ENCODE results near the gene ALS2CL. TPM values are rescaled to one million over a fixed set of nuclear protein-coding genes. Genes with fewer than 3 reads are reported as not detected.
"Not testable (repeated sequence)": the region's sequence is repeated elsewhere in the genome, so short reads cannot be mapped to it uniquely, and the experiment has no call there.

The ALS2CL gene, protein sequence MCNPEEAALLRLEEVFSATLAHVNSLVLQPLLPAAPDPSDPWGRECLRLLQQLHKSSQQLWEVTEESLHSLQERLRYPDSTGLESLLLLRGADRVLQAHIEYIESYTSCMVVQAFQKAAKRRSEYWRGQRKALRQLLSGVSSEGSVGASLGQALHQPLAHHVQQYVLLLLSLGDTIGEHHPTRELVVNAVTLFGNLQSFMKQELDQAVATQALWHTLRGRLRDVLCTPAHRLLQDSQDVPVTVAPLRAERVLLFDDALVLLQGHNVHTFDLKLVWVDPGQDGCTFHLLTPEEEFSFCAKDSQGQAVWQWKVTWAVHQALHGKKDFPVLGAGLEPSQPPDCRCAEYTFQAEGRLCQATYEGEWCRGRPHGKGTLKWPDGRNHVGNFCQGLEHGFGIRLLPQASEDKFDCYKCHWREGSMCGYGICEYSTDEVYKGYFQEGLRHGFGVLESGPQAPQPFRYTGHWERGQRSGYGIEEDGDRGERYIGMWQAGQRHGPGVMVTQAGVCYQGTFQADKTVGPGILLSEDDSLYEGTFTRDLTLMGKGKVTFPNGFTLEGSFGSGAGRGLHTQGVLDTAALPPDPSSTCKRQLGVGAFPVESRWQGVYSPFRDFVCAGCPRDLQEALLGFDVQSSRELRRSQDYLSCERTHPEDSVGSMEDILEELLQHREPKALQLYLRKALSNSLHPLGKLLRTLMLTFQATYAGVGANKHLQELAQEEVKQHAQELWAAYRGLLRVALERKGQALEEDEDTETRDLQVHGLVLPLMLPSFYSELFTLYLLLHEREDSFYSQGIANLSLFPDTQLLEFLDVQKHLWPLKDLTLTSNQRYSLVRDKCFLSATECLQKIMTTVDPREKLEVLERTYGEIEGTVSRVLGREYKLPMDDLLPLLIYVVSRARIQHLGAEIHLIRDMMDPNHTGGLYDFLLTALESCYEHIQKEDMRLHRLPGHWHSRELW
- polyA plus RNA-seq (ENCODE audit: insufficient read length) = 6.3 TPM

DNA sequence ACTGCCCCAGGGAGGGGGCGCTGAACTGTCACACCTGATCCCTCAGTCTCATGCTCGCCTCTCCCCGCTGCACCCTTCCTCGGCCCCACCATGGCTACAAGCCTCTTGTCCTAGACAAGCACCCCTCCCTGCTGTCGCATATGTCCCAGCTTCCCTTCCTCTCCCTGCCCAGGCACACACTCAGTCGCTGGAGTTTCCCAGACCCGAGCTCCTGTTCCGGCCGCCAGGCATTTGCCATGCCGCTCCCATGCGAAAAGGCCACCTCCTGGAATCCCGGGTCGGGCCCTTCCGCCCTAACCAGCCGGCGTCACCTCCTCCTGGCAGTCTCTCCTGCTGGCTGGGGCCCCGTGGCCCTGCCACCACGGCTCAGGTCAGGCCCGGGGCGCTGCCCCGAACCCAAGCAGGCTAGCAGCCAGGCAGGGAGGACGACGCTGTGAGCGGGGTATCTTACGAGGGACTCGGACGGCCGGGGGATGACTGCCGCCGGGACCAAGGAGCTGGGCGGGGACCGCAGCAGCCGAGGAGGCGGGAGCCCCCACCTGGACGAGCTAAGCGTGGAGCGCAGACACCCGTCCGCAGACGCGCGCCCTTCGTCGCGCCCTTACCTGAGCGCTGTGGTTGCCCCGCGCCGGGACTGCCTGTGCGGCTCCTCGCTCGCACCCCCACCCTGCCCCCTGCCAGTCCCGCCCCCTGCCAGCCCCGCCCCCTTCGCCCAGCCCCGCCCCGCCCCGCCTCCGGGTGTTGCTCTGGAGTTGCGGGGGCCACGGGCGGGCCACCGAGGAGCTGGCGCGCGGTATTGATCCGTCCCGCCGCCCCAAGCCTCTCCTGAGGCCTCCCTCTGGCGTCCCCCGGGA, at the start of gene ALS2CL:
Gene ALS2CL (minus strand): TSS at position 642 of the 854 bp plus-strand sequence. CDS start 4,239 bp downstream, outside the sequence.
- no peak for DNase-seq

DNA sequence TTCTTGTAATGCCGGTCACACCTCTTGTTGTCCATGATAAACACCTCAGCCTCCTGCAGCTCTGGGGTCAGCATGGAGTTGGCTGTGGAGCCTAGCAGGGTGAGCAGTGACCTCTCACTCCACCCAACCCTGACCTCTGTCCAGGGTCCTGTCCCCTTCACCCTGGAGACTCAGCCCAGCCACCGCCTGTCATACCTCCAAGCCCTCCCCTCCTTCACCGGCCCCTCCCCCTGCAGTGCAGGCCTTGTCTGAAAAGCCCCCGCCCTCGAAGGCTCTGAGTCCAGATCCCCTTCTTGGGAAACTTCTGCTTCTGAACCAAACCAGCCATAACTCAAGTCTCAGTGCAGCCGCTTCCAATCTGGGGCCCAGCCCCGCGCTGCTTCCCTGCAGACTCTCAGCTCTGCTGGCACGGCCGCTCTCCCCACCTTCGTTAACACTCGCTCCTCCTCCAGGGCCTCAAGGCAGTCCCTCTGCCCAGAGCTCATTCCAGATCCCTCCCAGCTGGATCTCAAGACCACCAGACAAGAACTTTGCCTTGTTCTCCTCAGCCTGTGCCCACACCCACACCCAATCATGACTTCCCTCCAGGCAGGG, 49.6 kb upstream of the ALS2CL start:
- no peak for DNase-seq

DNA sequence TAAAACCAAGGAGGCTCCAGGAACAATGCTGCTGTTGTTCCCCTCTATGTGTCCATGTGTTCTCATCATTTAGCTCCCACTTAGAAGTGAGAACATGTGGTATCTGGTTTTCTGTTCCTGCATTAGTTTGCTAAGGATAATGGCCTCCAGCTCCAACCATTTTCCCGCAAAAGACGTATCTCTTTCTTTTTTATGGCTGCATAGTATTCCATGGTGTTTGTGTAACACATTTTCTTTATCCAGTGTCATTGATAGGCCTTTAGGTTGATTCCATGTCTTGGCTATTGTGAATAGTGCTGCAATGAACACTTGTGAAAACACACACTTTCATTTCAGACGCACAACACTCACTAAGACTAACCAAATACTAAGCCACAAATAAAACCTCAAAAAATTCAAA, 46.1 kb upstream of the ALS2CL start:
- not testable (repeated sequence) for DNase-seq

DNA sequence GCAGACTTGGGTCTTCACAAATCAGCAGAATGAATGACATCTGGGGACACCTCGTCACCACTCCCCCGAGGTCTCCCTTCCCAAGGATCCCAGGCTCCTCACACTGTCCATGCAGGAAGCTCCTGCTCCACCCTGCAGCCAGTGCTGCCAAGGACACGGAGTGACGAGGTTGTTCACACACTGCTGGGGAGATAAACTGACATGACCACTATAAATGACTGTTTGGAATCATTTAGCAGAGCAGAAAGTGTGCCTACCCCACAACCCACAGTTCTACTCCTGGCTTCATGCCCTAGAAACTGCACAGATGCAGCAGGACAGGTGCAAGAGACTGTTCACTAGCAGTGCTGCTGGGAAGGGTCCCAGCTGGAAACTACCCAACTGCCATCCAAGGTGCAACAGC, 43.9 kb upstream of the ALS2CL start:
- no peak for DNase-seq

DNA sequence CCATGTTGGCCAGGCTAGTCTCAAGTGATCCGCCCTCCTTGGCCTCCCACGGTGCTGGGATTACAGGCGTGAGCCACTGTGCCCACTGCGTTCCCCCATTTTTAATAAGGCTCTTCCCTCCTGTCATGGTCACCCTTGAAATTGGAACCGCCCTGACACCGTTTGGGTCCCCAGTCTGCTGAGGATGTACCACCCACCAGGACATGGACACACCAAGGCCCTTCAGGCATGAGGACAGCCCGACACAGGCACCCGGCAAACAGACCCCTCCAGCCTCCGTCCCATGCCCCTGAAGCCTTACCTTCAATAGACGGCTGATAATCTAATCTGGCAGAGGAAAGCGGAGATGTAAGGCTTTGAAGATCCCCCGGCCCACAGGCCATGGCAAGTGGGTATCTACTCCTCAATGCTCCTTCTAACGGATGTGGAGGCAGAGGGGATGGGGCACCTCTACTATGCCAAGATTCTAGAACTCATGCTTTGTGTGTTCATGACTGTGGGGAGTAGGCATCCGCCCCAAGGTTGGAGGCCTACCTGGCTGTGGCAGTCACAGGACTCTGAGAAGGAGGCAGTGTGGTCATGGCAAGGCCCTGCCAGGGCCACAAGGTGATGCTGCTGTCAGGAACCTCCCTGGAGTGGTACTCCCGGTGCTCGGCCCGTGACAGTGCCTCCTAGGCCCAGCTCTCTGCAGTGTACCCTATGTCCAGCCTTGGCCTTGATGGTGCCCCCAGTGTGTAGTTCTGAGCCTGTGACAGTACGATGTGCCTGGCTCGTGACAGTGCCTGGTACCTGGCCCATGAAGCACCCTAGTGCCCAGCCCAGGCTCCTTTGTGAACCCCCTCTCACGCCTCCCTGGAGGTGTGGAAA, 42.8 kb upstream of the ALS2CL start:
- DNase-seq = no peak

DNA sequence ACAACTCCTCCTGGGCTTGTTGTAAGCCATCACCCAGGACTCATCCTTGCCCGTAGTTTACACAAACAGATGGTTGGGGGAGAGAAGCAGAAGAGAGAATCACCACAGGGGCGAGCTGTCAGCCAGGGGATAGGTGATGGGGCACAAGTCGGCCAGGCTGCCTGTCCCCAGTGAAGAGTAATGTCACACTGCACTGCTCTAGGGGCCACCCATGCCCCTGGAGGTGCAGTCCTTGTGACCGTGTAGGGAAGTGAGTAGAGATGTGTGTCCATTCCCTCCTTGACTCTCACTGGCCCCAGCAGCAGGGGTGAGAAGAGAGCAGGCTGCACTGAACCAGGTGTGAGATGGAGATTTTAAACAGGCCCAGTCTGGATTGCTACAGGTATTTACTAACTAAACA, 41.3 kb upstream of the ALS2CL start:
- no peak for DNase-seq

DNA sequence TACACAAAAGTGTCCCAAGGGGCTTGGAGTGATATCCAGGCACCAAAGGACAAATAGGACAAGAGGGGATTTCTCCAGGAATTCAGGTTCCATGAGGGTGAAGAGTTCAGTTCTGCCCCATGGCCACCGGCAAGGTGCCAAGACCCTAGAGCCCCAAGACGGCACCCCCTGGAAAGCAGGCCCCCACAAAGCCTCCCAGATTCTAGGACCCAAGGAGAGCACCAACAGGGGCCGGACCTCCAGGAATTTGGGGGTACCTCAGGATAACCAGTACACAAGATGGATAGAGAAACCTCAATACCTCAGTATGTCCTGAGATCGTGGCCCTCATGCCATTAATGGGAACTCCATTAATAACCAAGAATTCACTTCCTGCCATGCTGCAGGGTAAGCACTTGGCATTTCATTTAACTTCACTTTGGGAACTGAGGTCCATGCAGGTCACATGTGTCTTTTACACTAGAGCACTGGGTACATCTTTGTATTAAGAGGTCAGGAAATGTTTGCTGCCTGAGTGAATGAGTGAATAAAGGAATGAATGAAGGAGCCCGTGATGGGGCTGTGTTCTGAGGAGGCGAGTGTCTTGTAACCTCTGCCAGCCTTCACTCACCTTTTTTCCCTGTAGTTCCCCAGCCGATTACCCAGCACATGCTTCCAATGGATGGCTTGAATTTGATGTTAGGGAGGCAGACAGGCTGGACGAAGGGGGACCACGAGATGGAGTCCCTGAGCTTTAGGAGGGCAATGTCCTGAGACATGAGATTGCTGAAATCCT, 39.7 kb upstream of the ALS2CL start:
- DNase-seq = no peak

DNA sequence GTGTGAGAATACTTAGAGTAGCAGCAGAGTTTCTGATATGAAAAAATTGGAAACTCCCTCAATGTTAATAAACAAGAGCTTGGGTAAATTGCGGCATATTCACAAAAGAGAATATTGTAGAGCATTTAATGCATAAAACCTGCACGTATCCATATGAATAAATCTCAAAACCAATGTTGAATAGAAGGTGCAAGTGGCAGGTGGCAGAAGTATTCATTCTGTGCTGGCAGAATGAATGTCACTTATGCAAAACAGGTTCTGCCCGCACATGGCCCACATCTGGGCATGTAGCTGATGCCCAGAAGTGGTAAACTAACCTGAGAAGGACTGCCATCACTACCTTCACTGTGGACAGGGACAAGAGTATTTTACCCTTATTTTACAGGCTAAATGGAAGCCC, 38.3 kb upstream of the ALS2CL start:
- no peak for DNase-seq

DNA sequence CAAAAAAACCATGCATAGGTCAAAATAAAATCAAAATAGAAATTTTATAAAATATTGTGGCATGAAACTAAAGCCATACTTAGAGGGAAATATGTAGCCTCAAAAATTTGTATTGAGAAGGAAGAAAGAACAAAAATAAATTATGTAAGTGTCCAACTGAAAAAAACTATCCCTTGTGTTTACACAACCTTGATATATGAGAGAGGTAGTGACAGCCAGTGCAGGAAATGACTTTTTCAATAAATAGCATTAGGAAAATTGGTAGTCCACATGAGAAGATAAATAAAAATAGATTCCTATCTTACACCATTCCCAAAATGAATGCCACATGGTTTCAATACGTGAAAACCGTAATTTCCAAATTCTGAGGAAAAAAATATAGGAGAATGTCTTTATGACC, 37.3 kb upstream of the ALS2CL start:
- DNase-seq = no peak

DNA sequence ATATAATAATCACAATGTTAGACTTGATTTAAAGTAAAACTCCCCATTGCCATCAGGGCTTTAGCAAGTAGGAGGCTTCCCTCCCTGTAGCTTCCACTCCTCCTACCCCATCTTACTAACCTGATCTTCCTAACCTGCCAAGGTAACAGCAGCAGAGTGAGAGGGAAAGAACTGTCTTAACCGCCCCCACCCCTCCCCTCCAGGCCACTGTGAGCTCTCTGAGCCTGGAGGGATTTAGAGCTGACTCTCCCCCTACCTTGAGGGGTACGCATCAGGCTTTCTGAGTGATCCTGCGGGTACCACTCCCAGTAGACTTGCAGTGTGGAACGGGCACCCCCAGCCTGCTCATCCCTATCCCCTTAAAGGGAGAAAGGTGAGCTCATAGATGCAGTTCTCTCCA, 35.6 kb upstream of the ALS2CL start:
- DNase-seq = no peak

DNA sequence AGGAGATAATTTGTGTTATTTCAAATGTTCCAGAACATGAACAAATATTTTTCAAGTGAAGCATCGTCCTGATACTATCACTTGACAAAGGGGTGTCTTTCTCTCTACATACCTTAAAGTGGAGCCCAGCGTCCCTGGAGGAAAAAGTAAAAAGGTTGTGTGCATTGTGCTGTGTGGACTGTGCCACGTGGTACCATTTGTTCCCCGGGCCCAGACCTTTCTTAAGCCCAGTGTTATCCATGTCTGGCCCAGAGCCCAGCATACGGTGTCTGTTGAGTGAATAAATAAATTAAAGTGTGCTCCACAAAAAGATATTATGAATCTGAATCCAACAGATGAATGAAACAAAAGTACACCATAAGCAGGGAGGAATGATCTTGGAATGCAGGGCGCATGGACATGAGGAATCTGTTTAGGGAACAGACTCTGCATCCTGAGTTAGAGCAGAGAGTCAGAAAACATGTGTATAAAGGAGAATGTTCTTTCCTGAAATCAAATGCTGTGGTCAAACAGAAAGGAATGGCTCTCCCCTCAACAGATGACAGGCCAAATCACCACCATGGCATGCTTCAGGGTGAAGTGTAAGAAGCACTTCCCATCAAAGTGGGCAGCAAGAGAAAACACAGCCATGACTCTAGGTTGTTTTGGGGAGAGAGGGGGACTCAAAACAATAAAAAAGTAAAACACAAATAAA, 32.3 kb upstream of the ALS2CL start:
- DNase-seq = no peak

DNA sequence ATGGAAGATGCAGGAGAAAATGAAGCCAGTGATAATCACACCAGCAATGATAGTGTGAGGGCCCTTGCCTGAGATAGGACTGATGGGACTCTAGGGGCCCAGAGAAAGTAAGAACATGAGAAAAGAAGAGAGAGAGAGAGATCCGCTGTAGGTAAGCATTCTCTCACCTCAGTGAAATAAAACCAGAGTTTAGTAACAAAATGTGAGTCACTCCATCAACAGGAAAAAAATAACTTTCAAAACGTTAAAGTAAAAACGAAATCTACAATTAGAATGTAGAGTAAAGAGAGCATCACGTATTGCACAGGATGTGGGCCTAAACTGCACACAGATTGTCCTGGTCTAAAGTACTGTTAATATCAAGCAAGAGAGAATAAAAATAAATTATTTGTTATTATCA, 30.9 kb upstream of the ALS2CL start:
- DNase-seq = no peak

DNA sequence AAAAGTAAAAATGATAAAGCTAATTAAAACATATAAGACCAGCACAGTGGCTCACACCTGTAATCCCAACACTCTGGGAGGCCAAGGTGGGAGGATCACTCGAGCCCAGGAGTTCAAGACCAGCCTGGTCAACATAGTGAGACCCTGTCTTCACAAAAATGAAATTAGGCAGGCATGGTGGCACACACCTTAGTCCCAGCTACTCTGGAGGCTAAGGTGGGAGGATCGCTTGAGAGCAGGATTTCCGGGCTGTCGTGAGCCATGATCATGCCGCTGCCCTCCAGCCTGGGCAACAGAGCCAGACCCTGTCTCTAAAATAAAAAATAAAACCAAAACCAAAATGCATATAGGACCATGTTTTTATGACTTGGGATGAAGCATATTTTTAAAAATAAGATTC, 29.0 kb upstream of the ALS2CL start:
- DNase-seq = no peak

DNA sequence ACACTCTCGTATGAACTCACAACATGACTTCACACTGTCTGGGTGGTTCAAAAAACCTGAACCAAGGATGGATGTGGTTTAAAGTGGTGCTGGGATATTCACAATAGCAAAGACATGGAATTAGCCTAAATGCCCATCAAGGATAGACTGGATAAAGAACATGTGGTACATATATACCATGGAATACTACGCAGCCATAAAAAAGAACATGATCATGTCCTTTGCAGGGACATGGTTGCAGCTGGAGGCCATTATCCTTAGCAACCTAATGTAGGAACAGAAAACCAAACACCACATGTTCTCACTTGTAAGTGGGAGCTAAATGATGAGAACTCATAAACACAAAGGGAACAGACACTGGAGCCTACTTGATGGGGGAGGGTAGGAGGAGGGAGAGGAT, 27.5 kb upstream of the ALS2CL start:
- DNase-seq = no peak

DNA sequence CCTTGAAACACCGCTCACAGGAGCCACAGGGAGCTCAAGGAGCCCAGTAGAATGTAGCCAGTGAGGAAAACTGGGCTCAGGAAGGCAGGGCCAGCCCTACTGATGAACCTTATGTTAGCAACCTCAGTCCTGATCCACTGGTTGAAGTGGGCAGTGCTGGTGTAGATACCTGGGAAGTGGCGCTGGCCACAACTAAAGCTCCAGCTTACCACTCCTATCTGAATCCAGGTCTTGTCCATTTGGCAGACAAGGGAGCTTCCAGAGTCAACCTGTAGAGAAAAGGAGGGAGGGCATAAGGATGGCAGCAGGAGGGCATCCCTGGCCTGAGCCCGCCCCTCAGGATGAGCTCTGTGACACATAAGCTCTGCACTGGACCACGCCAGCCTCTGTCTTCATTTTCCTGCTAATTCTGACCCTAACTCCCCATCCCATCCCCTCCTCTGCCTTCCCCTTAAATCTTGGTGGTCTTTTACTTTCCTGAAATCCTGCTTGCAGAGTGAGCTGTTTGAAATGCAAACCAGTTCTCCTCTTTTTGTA, 26.3 kb upstream of the ALS2CL start:
- no peak for DNase-seq

DNA sequence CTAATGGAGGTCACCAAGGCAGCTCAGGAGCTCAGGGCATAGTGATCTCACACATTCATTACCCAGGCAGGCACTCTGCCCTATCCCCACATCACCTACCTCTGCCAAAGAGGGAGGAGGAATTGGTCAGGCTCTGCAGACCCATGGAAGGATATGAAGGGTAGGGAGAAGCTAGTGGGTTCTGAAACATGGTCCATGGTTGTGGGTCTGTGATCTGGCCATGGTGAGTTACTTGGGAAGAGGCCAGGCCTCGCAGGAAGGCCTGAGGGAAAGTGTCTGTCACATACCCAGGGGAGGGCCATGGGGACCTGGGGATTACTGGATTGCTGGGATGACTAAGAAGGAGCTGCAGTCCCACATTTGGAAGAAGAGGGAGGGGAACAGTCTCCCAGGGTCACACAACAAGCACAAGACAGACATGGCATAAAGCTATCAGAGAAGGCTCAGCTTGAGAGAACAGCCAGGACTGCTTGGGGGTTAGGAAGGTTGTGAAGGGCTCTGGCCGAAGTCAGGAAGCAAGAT, 25.6 kb upstream of the ALS2CL start:
- DNase-seq = no peak

DNA sequence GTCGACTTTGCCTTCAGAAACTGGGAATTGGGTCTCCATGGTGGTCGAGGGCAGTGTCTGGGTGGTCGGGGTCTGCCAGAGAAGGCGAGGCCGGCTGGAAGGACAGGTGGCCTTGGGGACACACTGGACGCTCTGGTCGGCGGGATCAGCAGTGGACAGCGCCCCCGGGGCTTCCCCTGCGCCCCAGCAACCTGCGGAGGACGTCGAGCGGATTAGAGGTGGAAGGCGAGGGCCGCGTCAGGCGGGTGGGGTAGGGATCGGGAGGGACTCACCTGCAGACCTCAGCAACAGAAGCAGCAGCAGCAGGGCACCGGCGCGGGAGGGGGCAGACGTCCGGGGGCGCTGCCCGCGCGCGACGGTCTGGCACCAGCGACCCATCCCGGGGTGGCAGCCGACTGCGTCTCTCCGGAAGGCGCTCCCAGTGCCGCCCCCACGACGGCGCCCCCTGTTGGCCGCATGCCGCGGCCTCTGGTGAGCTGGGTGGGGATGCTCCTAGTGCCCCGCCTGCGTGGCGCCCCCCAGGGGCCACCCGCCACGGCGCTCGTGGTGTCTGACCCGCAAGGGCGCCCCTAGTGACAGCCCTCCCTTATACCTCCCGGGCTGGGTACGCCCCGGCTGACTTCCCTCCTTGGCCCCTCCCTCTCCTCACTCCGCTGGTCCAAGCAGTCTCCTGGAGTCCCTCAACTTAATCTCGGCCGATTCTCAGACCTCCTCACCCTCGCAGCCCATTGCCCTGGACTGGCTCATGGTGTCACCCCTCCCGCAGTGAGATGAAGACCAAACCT, 24.2 kb upstream of the ALS2CL start, which contains the start of gene PRSS50:
Gene PRSS50 (minus strand): TSS at position 423 of the 785 bp plus-strand sequence. CDS start 45 bp downstream, at position 378.
- no peak for DNase-seq

Data from hindlimb muscle (tissue), 1 donor.